Measurements from ENCODE around the gene NPHP3.
"Not testable (repeated sequence)": the region's sequence is repeated elsewhere in the genome, so short reads cannot be mapped to it uniquely, and the experiment has no call there.

Gene NPHP3

GRCh38 chr3:132641837-132642538 is 80.2 kb downstream of the NPHP3 start:
- H3K27ac Mint-ChIP-seq = no peak overlapping the region
- no peak overlapping the region for H3K4me3 Mint-ChIP-seq
- H3K4me1 Mint-ChIP-seq (ENCODE audit: low read depth) = peaks cover 2% of the 10 kb centered on the region
- peaks cover 4% of the 10 kb centered on the region for H3K36me3 Mint-ChIP-seq
- no peaks in the 10 kb centered on the region for H3K9me3 Mint-ChIP-seq (ENCODE audit: low read depth)
- no peaks in the 10 kb centered on the region for H3K27me3 Mint-ChIP-seq

DNA sequence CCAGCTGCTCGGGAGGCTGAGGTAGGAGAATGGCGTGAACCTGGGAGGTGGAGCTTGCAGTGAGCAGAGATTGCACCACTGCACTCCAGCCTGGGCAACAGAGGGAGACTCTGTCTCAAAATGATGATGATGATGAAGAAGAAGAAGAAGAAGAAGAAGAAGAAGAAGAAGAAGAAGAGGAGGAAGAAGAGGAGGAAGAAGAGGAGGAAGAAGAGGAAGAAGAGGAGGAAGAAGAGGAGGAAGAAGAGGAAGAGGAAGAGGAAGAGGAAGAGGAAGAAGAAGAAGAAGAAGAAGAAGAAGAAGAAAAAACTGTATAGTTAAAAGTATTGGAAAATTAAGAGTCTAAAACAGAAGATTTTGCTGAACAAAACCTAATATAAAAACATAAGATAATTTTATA is 80.8 kb downstream of the NPHP3 start:
- H3K4me3 Mint-ChIP-seq = not testable (repeated sequence)

GRCh38 chr3:132638706-132639105 is 83.5 kb downstream of the NPHP3 start:
- peaks cover 10% of the 10 kb centered on the region for H3K36me3 Mint-ChIP-seq
- no peak overlapping the region for H3K4me3 Mint-ChIP-seq
- H3K4me1 Mint-ChIP-seq (ENCODE audit: low read depth) = peaks cover 2% of the 10 kb centered on the region

More for the DNA sequence above, 80.8 kb downstream of the NPHP3 start:
- not testable (repeated sequence) for H3K4me1 Mint-ChIP-seq (ENCODE audit: low read depth); H3K27ac Mint-ChIP-seq; H3K9me3 Mint-ChIP-seq (ENCODE audit: low read depth); H3K36me3 Mint-ChIP-seq; H3K27me3 Mint-ChIP-seq

DNA sequence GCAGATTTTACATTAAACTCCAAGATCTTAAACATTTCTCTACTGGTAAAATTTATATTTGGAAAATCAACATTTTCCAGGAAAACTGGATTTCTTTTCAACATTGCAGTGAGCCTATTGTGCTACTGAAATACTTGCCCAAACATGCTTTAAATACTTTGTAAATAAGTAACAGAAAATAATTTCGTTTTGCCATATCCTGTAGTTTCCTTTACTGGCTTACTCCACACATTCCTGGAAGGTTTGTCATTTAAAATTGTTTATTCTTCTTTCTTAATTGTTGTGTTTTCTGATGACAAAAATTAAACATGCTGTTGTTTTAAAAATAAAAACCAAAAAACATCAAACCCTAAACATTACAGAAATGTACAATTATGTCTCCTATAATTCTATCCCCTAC is 84.6 kb downstream of the NPHP3 start:
- Mint-ChIP-seq H3K4me1 (ENCODE audit: low read depth) (no peaks in the 10 kb centered on the region), H3K27me3 (no peaks in the 10 kb centered on the region), H3K36me3 (peaks cover 15% of the 10 kb centered on the region), H3K9me3 (ENCODE audit: low read depth) (no peaks in the 10 kb centered on the region), H3K27ac (no peak overlapping the region), H3K4me3 (no peak overlapping the region)

More at GRCh38 chr3:132638706-132639105, 83.5 kb downstream of the NPHP3 start:
- no peaks in the 10 kb centered on the region for H3K9me3 Mint-ChIP-seq (ENCODE audit: low read depth)
- H3K27ac Mint-ChIP-seq = no peak overlapping the region
- no peaks in the 10 kb centered on the region for H3K27me3 Mint-ChIP-seq

- H3K9me3 Mint-ChIP-seq (ENCODE audit: low read depth) = no peaks in the 10 kb centered on the region
- H3K27me3 Mint-ChIP-seq = no peaks in the 10 kb centered on the region
- H3K4me1 Mint-ChIP-seq (ENCODE audit: low read depth) = peaks cover 1% of the 10 kb centered on the region
- no peak overlapping the region for H3K27ac Mint-ChIP-seq
- H3K36me3 Mint-ChIP-seq = peaks cover 13% of the 10 kb centered on the region
- no peak overlapping the region for H3K4me3 Mint-ChIP-seq
These were observed 87.2 kb downstream of the NPHP3 start for GRCh38 chr3:132635052-132635451.
